ENCODE results near the gene GP9.
"Not testable (repeated sequence)": the region's sequence is repeated elsewhere in the genome, so short reads cannot be mapped to it uniquely, and the experiment has no call there.

Gene GP9

DNA sequence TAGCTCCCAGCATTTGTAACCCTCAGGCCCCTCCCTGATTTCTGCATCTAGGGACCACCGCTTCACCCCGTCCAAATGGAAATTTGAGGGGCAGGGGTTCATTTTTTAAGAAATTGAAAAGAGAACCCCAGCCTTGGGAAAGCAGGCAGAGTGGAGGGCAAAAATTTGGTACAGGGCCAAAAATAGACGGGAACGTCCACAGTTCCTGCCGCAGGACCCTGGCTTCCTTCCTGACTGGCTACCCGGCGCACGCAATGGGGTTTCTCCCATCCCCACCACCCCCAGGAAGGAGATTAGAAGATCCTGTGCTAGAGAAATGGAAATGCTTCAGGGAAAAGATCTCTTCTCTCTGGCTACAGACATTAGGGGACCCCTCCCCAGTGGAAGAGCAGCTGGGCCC, 20.9 kb downstream of the GP9 start:
- DNase-seq = no peak

DNA sequence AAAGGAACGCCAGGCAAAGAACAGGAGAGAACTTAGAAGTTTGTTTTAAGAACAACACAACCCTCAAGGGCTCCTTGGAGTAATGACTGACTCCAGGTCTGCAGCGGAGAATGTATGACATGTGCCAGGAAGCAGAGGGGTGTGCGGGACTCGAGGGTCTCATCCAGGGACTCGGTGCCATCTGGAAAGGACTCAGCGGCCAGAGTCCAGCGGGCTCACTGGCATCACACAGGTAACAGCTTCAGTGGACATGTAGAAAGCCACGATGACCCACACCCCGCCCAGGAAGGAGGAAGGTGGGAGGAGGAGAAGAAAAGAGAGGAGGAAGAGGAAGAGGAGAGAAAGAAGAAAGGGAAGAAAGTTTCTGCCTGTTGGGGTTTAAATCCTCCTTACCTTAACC, 21.4 kb downstream of the GP9 start:
- no peak for DNase-seq

- DNase-seq = no peak
Measured at GRCh38 chr3:129084501-129084900, 23.9 kb downstream of the GP9 start.

DNA sequence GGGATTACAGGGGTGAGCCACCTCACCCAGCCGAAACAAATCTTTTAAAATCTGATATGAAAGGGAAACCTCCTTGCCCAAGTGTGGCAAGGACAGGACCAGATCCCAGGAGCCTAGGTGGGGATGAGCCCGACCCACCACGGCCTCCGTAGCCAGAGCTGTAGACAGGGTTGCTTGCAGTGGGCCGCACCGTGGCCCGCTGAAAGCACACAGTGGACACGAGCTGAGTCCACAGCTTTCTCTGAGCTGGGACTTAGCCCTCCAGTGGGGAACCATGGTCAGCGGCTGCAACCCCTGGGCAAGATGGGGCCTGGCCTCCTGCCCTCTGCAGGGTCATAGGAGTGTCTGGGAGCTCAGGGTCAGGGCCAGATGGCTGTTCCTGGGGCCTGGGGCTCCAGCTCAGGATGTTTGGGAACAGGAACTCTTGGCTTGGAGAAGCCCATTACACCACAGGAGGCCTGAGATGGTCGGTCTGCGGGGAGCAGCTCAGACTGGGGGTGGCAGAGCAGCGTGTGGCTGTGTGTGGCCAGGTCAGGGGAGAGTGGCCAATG, 24.7 kb downstream of the GP9 start:
- no peak for DNase-seq

- no peak for DNase-seq
Measured at GRCh38 chr3:129085818-129086217, 25.2 kb downstream of the GP9 start.

DNA sequence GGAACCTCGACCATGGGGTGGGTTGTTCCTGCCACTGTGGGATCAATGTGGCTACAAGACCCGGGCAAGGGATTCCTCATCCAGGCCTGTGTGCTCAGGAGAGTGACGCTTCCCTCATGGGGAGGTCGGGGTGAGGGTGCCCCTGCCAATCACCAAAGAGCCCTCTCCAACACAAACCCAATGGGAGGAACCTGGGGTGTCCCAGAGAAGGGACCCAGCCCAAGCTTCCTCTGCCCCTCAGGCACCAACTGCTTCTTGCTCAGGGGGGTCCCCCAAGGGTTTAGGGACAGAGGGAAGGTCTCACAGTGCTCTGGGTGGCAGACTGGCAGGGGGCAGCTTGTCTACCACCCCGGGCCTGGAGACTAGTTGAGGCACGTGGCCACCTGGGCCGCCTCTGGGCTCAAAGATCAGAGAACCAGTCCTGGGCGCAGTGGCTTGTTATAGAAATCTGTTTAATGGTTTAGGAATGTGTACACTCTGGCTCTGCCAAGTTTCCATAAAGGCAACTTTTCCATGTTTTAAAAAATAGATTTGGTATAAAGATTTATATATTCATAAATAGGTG, 26.6 kb downstream of the GP9 start:
- no peak for DNase-seq

GRCh38 chr3:129087904-129088303, 27.3 kb downstream of the GP9 start:
- DNase-seq = peak; percentile 41

DNA sequence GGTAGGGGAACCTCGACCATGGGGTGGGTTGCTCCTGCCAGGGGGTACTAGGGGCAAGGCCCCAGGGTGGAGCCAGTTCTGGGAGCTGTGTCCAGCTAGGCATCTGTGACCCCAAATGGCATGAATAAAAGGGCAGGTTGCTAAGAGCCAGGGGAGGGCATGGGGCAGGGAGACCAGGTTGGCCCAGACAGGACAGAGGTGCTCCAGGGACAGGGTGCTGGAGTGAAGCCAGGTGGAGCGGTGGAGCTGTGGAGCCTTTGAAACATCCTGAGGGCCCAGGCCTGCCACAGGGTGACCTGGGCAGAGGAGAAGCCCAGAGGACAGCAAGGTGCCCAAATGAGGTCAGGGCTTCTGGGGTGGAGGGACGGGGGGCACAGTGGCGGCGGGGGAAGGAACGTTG, 27.7 kb downstream of the GP9 start:
- DNase-seq = not testable (repeated sequence)

- no peak for DNase-seq
Measured at GRCh38 chr3:129095285-129095684, 34.7 kb downstream of the GP9 start.

DNA sequence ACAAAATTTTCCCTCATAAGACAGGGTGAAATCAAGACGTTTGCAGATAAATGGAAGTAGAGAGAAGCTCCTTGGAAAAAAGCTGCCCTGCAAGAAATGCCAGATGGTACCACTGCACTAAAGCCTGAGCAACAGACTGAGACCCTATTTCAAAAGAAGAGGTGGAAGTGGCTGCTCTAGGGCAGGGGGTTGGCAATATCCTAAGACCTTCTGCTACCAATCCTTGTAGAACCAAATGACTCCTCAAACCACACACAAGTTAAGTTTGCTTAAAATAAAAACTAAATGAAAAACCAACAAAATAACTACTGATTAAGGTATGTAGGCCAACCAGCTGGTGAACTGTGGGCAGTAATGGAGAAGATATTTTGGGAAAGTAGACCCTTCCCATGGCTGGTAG, 39.7 kb downstream of the GP9 start:
- DNase-seq = no peak

GRCh38 chr3:129101370-129102138, 41.0 kb downstream of the GP9 start:
- no peak for DNase-seq

DNA sequence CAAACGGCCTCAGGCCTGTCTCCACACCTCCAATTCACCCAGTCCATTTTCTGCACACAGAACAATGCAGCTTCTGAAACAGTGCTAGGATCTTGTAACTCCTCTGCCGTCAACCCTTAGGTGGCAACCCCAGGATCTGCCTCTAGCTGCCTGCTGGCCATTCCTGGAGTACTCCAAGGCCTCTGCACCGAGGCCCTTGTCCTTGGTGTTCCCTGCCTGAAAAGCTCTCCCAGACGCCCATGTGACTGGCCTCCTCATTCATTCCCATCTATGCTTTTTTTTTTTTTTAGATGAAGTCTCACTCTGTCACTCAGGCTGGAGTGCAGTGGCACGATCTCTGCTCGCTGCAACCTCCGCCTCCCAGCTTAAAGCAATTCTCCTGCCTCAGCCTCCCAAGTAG, 42.7 kb downstream of the GP9 start:
- DNase-seq = no peak

DNA sequence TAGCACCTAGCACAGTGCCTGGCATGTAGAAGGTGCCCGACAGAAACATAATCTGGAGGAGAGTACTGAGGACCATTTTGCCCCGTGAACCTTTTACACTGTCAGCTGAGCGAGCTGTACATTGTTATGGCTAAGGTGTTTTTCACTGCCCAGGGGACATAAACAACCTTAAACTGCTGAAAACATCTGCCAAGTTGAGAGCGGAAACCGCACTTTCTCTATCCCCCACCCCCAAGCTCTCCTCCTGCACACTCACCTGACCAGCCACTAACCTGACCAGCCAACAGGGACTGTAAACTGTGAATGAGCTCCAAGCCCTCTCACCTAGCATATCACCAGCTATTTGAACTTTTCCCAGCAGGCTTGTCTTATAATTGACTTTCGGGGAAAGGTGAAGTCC, 43.5 kb downstream of the GP9 start:
- DNase-seq = no peak

- DNase-seq = no peak
Measured at GRCh38 chr3:129104498-129105079, 44.0 kb downstream of the GP9 start.

DNA sequence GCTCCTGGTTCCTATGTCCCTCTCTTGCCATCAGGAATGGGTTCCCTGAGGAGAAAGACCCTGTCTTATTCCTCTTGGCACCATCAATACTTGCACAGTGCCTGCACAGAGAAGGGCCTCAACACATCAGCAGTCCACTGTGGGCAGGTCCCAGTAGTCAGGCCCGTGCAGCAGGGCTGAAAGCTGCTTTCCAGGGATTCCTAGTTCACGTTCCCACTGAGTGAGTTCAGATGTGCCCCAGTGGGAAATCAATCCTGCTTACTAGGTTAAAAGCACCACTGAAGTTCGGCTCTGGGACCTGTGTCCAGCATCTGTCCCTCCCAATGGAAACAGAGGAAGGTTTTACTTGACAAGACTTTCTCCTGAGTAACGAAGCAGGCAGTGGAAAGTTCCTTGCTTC, 45.3 kb downstream of the GP9 start:
- no peak for DNase-seq

- no peak for DNase-seq
Measured at GRCh38 chr3:129106320-129106719, 45.7 kb downstream of the GP9 start.

DNA sequence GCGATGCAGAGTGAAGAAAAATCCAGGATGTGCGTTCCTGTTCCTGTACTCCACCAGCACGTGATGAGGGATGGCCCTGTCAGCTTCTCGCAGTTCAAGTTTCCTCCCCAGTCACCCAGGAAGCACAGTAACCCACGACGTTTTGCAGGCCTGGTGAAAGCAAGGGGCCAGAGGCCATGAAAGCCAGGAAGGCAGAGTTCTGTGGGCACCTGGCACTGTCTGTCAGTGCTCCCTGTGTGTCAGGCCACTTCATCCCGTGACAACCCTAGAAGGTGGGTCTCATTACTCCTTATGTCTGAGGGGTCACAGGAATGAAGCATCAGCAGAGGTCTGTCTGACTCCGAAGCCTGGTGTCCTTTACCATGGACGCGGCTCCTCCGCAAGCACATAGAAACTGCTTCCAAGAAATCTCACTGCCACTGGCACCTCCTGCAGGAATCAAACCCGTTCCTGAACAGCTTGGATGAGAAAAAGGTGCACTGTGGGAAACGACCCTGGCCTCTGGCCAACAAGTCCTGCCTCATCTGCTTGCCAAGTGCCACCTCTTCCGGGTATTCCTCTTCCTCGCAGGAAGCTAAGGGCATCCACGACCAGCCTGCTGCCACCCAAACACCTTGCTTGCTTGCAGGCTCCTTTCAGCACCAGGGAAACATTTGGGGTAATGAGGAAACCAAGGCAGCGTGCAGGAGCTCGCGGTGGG, 46.4 kb downstream of the GP9 start:
- DNase-seq = no peak

DNA sequence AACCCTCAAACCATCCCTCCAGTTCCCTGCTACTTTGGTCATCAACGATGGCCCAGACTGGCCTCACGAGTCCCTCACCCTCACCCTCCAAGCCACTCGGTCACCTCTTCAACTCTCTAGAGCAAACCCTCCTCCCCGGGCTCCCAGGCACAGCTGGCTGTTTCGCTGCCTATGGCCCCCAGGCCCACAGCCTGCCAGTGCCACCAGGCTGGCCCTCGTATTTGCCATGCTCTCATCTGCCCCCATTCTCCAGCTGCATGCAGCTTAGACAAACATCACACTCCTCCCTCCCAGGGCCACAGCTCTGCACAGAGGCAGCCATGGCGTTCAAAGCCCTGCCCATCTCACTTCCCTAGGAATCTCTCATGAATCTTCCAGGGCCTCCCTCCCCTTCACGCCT, 47.2 kb downstream of the GP9 start:
- no peak for DNase-seq

GRCh38 chr3:129111076-129111780, 50.6 kb downstream of the GP9 start:
- DNase-seq = not testable (repeated sequence)
